Breast epithelium (tissue), 4 donors: Measurements from ENCODE around the gene ZNF726. TPM values are rescaled to one million over a fixed set of nuclear protein-coding genes. Genes with fewer than 3 reads are reported as not detected.
"Not testable (repeated sequence)": the region's sequence is repeated elsewhere in the genome, so short reads cannot be mapped to it uniquely, and the experiment has no call there.

Source experiments
- DNase-seq, 2 donors: peaks; one replicate each; pipeline ENCODE4 v3.0.0-alpha.2; 2019; ENCODE audit warnings: low spot score in 2 of 2
- H3K27ac ChIP-seq, 2 donors: fragments of 200-600 bp; sonication (generic) in 1 of 2; one replicate each; pipeline ENCODE4 v1.5.1; 2016 to 2019; ENCODE audit warnings: mild to moderate bottlenecking in 1 of 2
- H3K27me3 ChIP-seq, 2 donors: fragments of 200-600 bp; sonication (generic) in 1 of 2; one replicate each; pipeline versions ENCODE4 v1.5.1 to v1.6.0; 2017 to 2019; ENCODE audit warnings: control low read depth in 1 of 2, mild to moderate bottlenecking in 1 of 2
- H3K36me3 ChIP-seq: fragments of 200-600 bp; one replicate; pipeline ENCODE4 v1.5.1; 2019
- H3K4me1 ChIP-seq, 2 donors: fragments of 200-600 bp; sonication (generic); one replicate each; pipeline ENCODE4 v1.5.1; 2016 to 2019; ENCODE audit warnings: control low read depth in 1 of 2
- H3K4me3 ChIP-seq, 3 donors: fragments of 200-600 bp; sonication (generic); 1 replicate in 2 of 3; 2 replicates in 1 of 3; pipeline ENCODE4 v1.5.1; 2016 to 2019; ENCODE audit warnings: mild to moderate bottlenecking in 3 of 3, moderate library complexity in 2 of 3
- H3K9me3 ChIP-seq, 2 donors: fragments of 200-600 bp; sonication (generic) in 1 of 2; one replicate each; pipeline ENCODE4 v1.5.1; 2016 to 2019; ENCODE audit warnings: control low read depth in 1 of 2
- CTCF ChIP-seq, 3 donors: fragments of 450-650 bp; IDR thresholded peaks; one replicate each; pipeline ENCODE4 v1.5.1; 2016 to 2017; ENCODE audit warnings: antibody characterized with exemption in 3 of 3, mild to moderate bottlenecking in 3 of 3, moderate library complexity in 3 of 3
- POLR2A ChIP-seq: fragments of 450-650 bp; IDR thresholded peaks from one replicate; pipeline ENCODE4 v1.6.1; 2016; ENCODE audit warnings: antibody characterized with exemption, mild to moderate bottlenecking, moderate library complexity
- POLR2AphosphoS5 ChIP-seq, 3 donors: sonication (generic); formaldehyde crosslinking; IDR thresholded peaks; one replicate each; pipeline ENCODE4 v1.6.1; 2017; ENCODE audit warnings: antibody characterized with exemption in 3 of 3
- intact Hi-C: fragments of 100-400 bp; cut with DNase I; formaldehyde crosslinking; loops from one replicate; pipeline ENCODE4 v1.15.1; 2023; ENCODE audit warnings: low total_unique reads
- total RNA-seq, 3 donors: library from RNA; depleted of rRNA; stranded (reverse); fragments of >200 nt; gene quantifications; one replicate each; pipeline ENCODE4 v1.1.0, GENCODE V29; 2016

Gene ZNF726
- total RNA-seq, 3 donors from 2014 or later, result 1.6 to 9.4 (median 3.6) TPM

GRCh38 chr19:23969630-23970029 is 54.9 kb downstream of the ZNF726 start:
- no peaks in the 10 kb centered on the region for H3K36me3 ChIP-seq

DNA sequence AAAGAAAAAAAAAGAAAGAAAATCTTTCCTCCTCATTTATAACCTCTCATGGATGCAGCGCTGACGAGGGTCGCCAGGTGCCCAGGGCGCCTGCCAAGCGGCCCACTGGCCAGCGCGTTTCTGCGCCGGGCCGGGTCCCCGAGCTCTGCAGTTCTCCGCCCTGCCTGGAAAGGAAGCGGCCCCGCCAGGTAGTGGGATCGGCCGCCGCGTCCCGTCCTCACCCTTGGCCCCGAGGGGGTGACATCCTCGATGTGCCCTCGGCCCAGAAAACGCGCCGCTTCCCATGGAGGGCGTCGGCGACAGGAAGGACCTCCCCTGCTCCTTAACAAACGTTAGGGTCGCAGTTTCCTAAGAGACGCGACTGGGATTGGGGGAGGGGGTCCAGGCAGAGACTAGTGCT is 56.9 kb downstream of the ZNF726 start:
- Histone ChIP-seq H3K27me3 (peaks cover 5 to 21% of the 10 kb centered on the region in 2 donors), H3K9me3 (no peaks in the 10 kb centered on the region), H3K36me3 (no peaks in the 10 kb centered on the region), H3K4me1 (no peaks in the 10 kb centered on the region), H3K4me3 (peak overlapping the region in 2 of 3 donors; percentile 36 to 52), H3K27ac (no peak overlapping the region)
- no peak for DNase-seq
- intact Hi-C loops, result no loop called here
- no peak for TF ChIP-seq POLR2AphosphoS5 (IDR thresholded peaks at IDR 0.05)
- no peak for TF ChIP-seq CTCF (IDR thresholded peaks at IDR 0.05)
- TF ChIP-seq POLR2A, result no peak

More at GRCh38 chr19:23969630-23970029, 54.9 kb downstream of the ZNF726 start:
- no peaks in the 10 kb centered on the region for H3K9me3 ChIP-seq
- intact Hi-C loops, result no loop called here
- H3K27ac ChIP-seq, result no peak overlapping the region
- H3K4me1 ChIP-seq, result no peaks in the 10 kb centered on the region
- H3K27me3 ChIP-seq, result peaks cover 5 to 21% of the 10 kb centered on the region in 2 donors
- H3K4me3 ChIP-seq, result no peak overlapping the region
- no peak for TF ChIP-seq POLR2A
- TF ChIP-seq CTCF (IDR thresholded peaks at IDR 0.05), result no peak
- TF ChIP-seq POLR2AphosphoS5 (IDR thresholded peaks at IDR 0.05), result no peak
- no peak for DNase-seq

DNA sequence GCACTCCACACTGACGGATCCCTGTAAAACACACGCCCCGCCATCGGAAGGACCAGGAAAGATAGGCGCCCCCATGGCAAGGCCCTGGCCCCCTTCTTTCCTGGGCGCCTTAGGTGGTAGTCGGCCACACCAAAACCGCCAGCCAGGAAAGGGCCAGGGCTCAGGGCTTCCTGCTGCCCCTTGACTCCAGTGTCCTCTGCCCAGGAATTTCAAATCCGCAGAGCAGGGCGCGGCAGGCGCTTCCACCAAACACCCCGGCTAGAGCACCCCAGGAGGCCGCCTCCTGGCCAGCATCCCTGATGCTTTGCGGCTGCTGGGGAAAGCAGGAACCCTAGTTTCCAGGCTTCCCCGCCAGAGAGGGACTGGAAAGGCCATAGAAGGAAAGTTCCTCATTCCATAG is 57.5 kb downstream of the ZNF726 start:
- intact Hi-C loops, result no loop called here
- no peak for DNase-seq
- H3K4me3 ChIP-seq, result peak overlapping the region in 2 of 3 donors; percentile 36 to 52
- H3K9me3 ChIP-seq, result no peaks in the 10 kb centered on the region
- TF ChIP-seq CTCF (IDR thresholded peaks at IDR 0.05) (no peak), POLR2AphosphoS5 (IDR thresholded peaks at IDR 0.05) (no peak), POLR2A (no peak)
- no peaks in the 10 kb centered on the region for H3K36me3 ChIP-seq
- peaks cover 5 to 21% of the 10 kb centered on the region in 2 donors for H3K27me3 ChIP-seq
- H3K27ac ChIP-seq, result no peak overlapping the region
- H3K4me1 ChIP-seq, result no peaks in the 10 kb centered on the region

- Histone ChIP-seq H3K4me3 (no peak overlapping the region), H3K4me1 (no peaks in the 10 kb centered on the region), H3K36me3 (no peaks in the 10 kb centered on the region), H3K27ac (no peak overlapping the region), H3K9me3 (no peaks in the 10 kb centered on the region), H3K27me3 (peaks cover 5 to 12% of the 10 kb centered on the region in 2 donors)
- DNase-seq, result no peak
- TF ChIP-seq CTCF (IDR thresholded peaks at IDR 0.05) (no peak), POLR2A (no peak), POLR2AphosphoS5 (IDR thresholded peaks at IDR 0.05) (no peak)
- intact Hi-C loops, result no loop called here
These were observed 60.3 kb downstream of the ZNF726 start for GRCh38 chr19:23974941-23975340.

- intact Hi-C loops, H3K27me3 ChIP-seq, H3K9me3 ChIP-seq, H3K27ac ChIP-seq, H3K36me3 ChIP-seq, H3K4me3 ChIP-seq, H3K4me1 ChIP-seq, DNase-seq: not testable (repeated sequence)
These were observed 61.9 kb downstream of the ZNF726 start for GRCh38 chr19:23976631-23977030.

DNA sequence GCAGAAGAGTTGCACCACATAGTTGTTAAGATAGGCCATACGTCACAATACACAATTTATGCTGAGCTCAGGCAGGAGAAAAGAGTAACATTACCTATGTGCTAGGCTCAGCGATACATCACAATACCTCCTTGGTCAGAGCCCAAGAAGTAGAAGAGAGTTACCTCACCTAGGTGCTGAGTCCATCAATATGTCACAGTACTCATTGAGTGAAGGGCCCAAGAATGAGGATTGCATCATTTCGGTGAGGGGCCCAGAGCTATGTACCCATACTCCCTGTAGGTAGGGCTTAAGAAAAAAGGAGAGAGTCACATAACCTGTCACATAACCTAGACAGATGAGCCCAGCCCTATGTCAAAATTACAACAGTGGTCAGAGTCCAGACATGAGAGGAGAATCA is 62.6 kb downstream of the ZNF726 start:
- H3K36me3 ChIP-seq, H3K27ac ChIP-seq, DNase-seq, H3K4me3 ChIP-seq, H3K27me3 ChIP-seq, H3K9me3 ChIP-seq, intact Hi-C loops, H3K4me1 ChIP-seq: not testable (repeated sequence)
